Superior temporal gyrus (tissue), 1 donor: ENCODE results near the gene KIF7.
"Not testable (repeated sequence)": the region's sequence is repeated elsewhere in the genome, so short reads cannot be mapped to it uniquely, and the experiment has no call there.

Experiments
- DNase-seq: peaks from one replicate; pipeline ENCODE4 v3.0.0-alpha.2; 2016; ENCODE audit errors: extremely low spot score

The KIF7 gene

DNA sequence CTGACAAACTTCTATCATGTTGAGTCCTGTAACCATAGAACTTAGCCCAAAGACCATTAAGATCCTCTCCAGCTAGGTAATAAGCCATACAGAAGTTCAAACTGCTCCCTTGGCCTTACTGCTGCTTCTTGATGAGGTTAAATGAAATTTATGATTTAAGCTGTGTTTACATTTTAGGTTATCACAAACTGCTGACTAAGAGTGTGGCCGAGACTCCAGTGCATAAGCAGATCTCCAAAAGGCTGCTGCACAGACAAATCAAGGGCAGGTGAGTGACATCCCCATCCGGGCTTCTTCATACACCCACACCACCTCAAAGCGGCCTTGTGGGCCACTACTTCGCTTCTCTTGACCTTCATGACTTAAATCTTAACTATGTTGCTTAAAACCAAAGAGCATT, 39.0 kb downstream of the KIF7 start:
- no peak for DNase-seq

DNA sequence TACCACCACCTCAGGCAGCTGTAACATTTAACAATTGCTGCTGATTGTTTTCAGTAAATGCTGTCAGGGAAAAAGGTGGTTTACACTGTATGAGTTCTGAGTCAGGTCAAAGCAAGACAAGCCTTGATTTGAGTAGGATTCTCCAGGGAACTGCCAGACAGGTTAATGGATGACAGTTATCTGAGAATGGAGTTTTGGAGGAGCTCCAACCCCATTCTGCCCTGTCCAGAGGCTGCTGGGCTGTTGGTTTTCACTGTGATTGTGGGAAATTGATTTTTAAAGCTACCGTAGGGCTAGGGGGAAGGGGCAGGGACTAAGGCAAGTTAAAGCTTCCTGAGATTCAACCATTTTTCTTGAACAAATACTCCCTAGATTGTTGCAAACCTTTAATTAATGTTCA, 40.1 kb downstream of the KIF7 start:
- DNase-seq: no peak

DNA sequence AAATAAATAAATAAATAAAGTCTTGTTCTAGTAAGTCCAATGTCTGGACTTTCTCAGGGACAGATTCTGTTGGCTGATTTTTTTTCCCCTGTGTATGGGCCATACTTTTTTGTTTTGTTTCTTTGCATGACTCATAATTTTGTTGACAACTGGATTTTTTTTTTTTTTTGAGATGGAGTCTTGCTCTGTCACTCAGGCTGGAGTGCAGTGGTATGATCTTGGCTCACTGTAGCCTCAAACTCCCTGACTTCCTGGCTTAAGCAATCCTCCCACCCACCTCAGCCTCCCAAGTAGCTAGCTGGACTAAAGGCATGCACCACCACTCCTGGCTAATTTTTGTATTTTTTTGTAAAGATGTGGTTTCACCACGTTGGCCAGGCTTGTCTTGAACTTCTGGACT, 41.1 kb downstream of the KIF7 start:
- no peak for DNase-seq

DNA sequence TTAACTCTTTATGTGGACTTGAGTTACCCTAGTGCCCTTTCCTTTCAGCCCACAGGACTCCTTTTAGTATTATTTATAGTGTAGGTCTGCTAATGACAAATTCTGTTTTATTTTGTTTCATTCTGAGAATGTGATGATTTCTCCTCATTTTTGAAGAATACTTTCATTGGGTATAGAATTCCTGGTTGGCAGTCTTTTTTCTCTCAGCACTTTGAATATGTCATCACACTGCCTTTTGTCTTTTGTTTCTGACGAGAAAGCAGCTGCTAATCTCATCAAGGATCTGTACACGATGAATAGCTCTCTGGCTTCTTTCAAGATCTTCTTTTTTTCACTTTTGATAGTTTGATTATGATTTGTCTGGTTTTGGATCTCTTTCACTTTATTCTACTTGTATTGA, 42.2 kb downstream of the KIF7 start:
- no peak for DNase-seq

DNA sequence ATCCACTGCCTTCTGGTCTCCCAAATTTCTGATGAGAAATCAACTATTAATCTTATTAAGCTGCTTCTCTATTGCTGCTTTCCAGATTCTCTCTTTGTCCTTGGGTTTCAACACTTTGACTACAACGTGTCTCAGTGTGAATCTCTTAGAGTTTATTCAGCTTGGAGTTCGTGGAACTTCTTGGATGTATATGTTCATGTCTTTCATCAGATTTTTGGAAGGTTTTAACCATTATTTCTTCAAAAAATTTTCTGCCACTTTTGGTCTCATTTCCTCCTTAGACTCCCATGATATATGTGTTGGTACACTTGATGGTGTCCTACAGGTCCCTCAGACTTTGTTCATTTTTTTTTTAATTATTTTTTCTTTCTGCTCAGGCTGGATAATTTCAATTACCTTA, 44.0 kb downstream of the KIF7 start:
- no peak for DNase-seq

DNA sequence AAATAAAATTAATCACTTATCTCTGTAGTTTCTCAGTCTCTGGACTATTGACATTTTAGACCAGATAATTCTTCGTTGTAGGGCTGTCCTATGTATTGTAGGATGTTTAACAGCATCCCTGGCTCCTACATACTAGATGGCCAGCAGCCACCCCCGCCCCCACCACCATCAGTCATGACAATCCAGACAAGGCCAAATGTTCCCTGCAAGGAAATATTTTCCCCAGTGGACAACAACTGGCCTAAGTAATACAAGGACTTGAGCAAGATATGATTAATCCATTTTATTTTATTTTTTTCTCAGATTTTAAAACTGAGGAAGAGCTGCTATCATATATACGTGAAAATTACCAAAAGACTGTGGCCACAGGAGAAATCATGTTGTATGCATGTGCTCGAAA, 56.2 kb downstream of the KIF7 start:
- DNase-seq: no peak

DNA sequence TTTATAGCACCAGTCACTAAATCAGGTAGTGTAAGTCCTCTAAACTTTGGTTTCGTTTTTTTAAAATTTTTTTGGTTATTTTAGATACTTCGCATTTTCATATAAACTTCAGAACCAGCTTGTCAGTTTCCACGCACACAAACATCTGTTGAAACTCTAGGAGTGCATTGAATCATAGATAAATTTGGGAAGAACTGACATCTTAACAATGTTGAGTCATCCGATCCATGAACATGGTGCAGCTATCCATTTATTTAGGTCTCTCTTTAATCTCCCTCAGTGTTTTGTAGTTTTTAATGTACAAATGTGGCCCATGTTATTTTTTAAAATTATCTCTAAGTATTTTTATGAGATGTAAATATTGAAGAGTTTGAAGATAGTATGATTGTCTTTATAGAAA, 62.2 kb downstream of the KIF7 start:
- DNase-seq: no peak

DNA sequence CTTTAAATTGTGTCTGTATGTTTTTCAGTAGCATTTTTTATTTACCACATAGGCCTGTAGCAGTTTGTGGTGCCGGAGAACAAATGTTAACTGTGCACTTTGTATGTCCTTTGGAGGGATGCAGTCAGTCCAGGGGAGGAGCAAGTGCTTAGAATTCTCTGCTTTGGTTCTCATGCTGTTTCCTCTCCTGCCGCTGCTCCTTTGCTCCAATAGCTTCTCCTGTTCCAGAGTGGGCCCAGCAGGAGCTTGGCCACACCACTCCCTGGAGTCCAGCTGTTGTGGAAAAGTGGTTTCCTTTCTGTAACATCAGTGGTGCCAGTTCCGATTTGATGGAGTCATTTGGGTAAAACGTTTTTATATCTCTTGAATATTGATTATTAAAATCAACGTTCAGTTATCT, 63.4 kb downstream of the KIF7 start:
- DNase-seq: no peak

DNA sequence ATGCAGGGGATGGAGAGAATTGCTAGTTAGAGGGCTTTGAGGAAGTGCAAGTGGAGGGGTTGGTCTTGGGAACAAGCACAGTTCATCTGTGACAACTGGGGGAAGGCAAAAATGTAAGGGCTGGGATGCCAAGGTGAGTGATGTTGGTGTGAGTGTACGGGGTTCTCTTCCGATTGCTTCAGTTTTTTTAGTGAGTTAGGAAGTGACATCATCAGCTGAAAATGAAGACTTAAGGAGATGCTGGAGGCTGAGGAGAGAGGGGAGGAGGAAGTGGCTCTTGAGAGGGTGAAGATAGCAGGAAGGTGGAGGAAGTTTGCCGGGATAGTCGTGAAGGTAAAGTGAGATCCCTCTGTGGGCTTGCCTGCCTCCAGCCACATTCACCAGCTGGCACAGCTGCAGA, 67.3 kb downstream of the KIF7 start:
- DNase-seq: no peak

DNA sequence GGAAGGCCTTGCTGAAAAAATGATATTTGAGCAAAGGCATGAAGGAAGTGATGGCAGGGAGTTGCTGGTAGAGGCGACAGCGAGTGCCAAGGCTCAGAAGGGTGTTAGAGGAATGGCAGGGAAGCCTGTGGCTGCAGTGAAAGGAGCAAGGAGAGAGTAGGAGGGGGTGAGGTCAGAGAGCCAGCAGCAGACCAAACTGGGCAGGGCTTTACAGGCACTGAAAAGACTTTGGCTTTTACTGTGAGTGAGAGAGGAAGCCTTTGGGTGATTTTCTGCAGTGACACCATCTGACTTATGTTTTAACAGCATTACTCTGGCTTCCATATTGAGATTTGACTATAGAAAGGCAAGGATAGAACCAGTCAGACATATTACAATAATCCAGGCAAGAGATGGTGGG, 68.6 kb downstream of the KIF7 start:
- DNase-seq: no peak

DNA sequence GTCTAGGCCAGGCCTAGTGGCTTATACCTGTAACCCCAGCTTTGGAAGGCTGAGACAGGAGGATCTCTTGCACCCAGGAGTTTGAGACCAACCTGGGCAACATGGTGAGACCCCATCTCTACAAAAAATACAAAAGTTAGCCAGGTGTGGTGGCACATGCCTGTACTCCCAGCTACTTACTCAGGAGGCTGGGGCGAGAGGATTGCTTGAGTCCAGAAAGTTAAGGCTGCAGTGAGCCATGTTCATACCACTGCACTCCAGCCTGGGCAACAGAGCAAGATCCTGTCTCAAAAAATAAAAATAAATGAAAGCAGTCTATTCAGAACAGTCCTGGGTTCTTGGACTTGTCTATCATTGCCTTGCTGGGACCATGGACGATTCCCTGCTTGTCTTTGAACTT, 74.5 kb downstream of the KIF7 start:
- DNase-seq: not testable (repeated sequence)

DNA sequence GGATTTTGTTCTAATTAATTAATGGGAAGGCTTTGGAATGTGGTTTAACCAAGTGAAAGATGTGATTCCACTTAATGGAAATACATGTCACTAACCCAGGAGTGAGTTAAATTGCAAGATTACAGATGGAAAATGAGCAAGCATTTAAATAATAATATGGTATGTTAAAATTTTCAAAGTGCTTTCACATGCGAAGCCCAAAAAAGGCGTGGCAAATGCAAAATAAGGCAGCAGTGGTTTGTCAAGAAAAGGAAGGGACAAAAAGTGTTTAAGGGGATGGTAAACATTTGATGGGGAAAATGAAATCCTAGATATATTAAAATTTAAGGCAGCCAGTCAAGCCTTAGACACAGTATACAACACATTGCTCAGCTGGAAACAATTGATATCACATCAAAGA, 77.1 kb downstream of the KIF7 start:
- no peak for DNase-seq
